ENCODE measurements around the gene SPDYE1.

- TF ChIP-seq YY1 (IDR thresholded peaks at IDR 0.05; ENCODE audit: insufficient read depth, insufficient read length) (no peak), ZNF274 (IDR thresholded peaks at IDR 0.05; ENCODE audit: low read depth, low read length) (no peak)
Observed at GRCh38 chr7:44057181-44057848, 59.6 kb downstream of the SPDYE1 start.

All from NT2/D1 (cell line).